OCI-LY3 (cell line): Measurements from ENCODE around the gene PRICKLE2.

Experiments
- EZH2phosphoT487 ChIP-seq: fragments of 200-600 bp; shearing (Covaris generic); IDR thresholded peaks from 2 replicates; pipeline ENCODE4 v1.6.1; 2018; ENCODE audit warnings: antibody characterized with exemption, mixed run types, low read depth
- TF ChIP-seq, protein P1 (sequence below): fragments of 200-600, 300-600 bp; sonication (generic); IDR thresholded peaks from 2 replicates; pipeline ENCODE4 v1.5.1; 2014; ENCODE audit warnings: antibody characterized with exemption, low read length, low read depth

DNA sequence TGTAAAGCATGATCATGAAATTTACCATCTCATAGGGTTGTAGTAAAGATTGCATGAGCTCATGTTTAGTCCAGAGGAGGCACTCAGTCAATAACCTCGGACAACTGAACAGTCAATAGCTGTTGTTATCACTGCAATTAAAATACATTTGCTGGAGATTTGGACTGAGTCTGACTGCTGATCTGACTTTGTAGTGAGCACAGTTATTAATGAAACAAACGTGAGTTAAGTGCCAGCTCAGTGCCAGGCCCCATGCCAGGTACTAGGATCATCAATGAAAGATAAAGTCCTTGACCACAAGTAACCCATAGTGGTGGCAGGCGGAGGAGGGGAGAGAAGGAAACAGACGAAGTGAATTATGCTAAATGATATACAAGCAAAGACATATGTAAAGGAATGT is 43.7 kb upstream of the PRICKLE2 start:
- TF ChIP-seq, protein P1, sequence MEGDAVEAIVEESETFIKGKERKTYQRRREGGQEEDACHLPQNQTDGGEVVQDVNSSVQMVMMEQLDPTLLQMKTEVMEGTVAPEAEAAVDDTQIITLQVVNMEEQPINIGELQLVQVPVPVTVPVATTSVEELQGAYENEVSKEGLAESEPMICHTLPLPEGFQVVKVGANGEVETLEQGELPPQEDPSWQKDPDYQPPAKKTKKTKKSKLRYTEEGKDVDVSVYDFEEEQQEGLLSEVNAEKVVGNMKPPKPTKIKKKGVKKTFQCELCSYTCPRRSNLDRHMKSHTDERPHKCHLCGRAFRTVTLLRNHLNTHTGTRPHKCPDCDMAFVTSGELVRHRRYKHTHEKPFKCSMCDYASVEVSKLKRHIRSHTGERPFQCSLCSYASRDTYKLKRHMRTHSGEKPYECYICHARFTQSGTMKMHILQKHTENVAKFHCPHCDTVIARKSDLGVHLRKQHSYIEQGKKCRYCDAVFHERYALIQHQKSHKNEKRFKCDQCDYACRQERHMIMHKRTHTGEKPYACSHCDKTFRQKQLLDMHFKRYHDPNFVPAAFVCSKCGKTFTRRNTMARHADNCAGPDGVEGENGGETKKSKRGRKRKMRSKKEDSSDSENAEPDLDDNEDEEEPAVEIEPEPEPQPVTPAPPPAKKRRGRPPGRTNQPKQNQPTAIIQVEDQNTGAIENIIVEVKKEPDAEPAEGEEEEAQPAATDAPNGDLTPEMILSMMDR: no peak
- TF ChIP-seq EZH2phosphoT487: no peak
